NCI-H226 (cell line): ENCODE measurements around the gene TBX20.

Source experiments
- DNase-seq: peaks from one replicate; pipeline ENCODE4 v3.0.0-alpha.2; 2015

The TBX20 gene, protein sequence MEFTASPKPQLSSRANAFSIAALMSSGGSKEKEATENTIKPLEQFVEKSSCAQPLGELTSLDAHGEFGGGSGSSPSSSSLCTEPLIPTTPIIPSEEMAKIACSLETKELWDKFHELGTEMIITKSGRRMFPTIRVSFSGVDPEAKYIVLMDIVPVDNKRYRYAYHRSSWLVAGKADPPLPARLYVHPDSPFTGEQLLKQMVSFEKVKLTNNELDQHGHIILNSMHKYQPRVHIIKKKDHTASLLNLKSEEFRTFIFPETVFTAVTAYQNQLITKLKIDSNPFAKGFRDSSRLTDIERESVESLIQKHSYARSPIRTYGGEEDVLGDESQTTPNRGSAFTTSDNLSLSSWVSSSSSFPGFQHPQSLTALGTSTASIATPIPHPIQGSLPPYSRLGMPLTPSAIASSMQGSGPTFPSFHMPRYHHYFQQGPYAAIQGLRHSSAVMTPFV

GRCh38 chr7:35253710-35254495, at the start of gene TBX20:
Gene TBX20 (minus strand): TSS chr7:35254100. CDS start chr7:35253620, 480 bp downstream.
- DNase-seq: no peak

DNA sequence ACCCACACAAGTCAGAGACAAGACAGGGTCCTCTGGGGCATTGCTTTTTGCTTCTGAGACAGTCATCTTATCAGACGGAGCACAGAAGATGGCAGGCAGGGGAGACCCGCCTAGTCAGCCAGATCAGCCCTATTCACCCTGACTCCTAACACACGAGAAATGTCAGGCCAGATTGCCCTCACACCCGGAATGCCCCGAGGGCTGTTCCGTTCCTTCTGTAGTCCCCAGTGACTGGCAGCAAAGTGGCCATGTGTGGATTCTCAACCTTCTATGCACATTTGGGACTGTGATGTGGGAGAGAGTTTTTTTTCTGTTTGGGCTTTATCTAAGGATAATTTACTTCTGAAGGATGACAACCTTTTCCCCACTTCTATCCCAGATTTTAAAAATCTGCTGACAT, 35.5 kb upstream of the TBX20 start:
- no peak for DNase-seq

DNA sequence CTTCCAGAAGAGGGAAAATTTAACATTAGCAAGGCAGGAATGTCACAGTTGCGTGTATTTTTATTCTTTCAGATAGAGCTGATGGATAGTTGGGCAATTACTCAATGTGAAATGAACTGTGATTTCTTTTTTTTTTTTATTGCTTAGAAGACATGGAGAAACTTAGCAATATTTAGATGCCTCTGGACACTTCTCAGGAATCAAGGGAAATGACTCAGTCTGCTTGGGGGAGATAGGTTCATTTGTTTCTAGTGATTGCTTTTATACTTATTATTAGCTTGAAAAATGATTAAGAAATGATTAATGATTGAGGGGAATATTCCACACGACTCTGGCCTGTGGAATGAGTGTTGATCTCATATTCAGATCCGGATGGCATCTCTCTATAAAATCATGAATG, 33.1 kb upstream of the TBX20 start:
- DNase-seq: peak; percentile 64

DNA sequence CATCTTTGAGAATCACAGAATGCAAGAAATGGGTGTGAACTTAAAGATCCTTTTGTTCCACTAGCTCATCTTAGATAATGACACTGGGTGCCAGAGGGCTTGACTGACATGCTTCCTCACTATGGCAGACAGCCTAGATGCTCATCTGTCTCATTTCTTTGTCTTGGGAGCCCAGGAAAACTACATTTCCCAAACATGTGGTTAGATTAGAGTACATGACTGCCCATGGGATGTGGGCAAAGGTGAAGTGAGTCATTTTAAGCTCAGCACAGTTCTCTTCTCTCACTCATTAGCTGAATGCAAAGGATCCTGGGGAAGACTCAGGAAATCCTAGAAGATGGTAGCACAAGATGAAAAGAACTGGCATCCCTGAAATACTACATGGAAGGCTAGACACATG, 32.5 kb upstream of the TBX20 start:
- DNase-seq: peak; percentile 89

DNA sequence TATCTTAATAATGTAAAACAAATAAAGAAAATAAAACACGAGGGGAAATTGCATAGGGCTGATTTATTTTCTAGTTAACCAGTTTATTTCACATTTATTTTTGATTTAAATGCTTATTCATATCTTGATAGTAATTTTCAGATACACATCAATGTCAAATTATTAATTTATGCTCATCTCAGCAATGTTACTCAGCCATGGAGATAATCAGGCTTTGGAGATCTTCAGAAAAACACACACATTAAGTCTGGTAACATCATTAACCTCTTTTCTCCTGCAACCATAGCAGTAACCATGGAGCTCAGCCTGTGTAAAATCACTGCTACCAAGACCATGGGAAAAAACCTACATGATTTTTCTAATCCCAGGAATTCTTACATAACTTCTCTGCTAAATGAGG, 31.9 kb upstream of the TBX20 start:
- peak; percentile 24 for DNase-seq

GRCh38 chr7:35280902-35281301, 27.0 kb upstream of the TBX20 start:
- DNase-seq: no peak

GRCh38 chr7:35277359-35277758, 23.5 kb upstream of the TBX20 start:
- DNase-seq: no peak

DNA sequence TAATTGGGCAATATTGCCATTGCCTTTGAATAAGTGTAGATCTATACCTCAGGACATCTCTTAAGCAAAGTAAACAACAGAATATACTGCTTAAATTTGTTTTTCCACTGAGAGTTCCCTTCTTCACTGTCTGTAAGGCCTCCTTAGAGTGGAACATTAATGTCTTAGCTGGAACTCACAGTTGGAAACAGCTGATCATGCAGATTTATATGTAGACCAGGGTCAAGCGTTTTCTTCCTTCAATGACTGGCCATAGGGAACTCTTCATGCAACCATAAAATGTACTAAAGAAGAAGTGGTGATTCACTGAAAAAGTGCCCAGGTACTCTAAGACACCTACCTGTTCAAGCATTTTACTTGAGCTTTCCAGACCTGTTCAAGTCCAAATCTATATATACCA, 18.3 kb upstream of the TBX20 start:
- DNase-seq: no peak

DNA sequence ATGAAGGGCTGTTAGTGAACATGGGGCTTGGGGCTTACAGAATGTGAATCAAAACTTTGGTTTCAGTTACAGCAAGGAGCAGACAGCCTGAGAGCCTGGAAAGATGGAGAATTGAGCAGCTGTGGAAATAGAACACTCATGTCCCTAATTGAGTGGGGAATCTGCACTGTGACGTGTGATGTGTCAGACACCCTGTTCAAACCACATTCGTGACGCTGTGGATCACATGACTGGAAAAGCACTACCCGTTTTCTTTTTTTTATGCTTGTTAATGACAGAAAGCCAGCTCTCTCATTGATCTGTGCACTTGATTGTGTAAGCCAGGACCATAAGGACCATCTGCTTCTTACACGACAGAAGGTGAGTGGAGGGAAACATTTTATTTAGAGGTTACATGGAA, 15.1 kb upstream of the TBX20 start:
- DNase-seq: no peak

- no peak for DNase-seq
Observed at GRCh38 chr7:35267411-35267810, 13.5 kb upstream of the TBX20 start.

DNA sequence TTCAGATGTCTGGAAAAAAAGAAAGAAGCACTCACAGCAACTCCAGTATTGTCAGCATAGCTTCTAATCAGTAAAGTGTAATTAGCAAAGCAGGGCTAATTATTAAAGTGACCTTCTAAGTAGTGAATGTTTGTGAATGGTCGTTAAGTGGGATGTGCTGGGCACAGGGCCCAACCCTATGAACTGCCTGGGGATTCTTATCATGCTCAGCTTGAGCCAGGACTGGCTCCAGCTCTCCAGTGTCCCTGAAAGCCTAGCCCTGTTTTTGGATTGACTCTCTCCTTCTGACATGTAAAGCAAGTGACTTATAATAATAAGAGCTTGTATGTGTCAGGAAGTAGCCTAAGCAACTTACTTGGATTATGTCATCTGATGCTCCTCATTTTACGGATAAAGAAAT, 9.5 kb upstream of the TBX20 start:
- no peak for DNase-seq

DNA sequence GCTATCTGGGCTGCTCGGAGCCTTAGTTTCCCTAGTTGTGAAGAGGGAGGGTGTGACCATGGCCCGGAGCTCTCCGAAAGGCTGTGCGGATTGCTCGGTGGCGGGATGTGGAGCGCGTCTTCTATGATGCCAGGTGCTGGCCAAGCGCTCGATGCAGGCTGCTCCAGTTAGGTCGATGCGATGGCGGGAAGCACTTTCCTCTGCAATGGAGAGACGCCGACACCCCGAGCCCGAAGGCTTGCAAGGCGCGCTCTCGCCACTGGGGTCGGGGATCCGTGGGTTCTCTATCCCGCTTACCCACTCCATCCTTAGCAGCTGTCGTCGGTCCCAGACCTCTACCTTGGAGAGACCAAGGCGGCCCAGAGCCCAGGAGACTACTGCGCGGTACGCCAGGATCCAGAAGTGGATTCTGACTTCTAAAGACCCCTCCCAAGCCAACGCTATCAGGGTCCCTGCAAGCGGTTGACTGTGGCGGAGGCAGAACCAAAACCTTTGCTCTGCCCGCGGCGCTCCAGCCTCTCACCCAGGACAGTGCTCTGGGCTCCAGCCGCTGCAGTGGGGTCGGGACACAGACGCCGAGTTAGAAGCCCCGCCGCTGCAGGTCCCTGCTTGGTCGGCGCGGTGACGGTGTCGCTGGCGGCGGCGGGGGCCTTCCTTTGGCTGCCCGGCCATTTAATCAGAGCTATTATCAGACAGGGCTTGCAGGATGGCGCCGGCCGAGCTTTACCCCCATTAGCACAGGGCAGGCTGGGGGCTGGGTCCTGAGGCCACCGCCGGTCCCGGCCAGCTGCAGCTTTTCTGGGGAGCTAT, 7.8 kb upstream of the TBX20 start:
- DNase-seq: no peak

DNA sequence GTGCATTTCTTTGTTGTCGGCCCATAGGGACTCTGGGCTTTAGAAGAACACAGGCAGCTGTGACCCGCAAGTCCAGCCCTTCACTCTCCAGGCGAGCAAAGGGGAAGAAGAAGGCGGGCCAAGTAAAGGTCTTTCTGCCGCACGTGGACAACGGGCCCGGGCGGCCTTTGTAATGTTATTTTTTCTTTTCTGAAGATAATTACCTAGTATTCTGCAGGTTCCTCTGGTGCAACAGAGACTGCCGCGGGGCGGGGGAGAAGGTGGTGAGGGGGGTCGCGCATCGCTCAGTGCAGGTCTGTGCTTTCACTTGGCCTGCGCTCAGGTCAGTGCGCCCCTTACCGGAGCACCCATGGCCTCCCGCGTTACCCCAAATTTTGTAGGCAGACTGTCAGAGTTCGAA, 7.1 kb upstream of the TBX20 start:
- DNase-seq: no peak

- DNase-seq: no peak
Observed at GRCh38 chr7:35260246-35260645, 6.3 kb upstream of the TBX20 start.

DNA sequence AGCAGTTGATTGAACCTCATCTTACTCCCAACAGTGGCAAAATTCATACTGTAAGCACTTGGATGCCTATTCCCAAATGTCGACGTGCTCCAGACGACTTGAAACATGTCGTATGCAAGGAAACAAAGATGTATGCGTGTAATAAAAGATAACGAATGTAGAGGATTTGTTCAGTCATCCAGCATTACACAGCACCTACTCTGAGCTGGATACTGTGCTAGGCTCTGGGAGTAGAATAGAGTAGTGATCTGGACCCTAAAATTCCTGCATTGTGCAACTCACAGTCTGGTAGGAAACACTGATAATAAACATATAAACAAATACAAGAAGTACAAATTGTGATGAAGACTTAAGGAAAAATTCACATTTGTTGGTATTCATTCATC, 5.6 kb upstream of the TBX20 start:
- DNase-seq: no peak

DNA sequence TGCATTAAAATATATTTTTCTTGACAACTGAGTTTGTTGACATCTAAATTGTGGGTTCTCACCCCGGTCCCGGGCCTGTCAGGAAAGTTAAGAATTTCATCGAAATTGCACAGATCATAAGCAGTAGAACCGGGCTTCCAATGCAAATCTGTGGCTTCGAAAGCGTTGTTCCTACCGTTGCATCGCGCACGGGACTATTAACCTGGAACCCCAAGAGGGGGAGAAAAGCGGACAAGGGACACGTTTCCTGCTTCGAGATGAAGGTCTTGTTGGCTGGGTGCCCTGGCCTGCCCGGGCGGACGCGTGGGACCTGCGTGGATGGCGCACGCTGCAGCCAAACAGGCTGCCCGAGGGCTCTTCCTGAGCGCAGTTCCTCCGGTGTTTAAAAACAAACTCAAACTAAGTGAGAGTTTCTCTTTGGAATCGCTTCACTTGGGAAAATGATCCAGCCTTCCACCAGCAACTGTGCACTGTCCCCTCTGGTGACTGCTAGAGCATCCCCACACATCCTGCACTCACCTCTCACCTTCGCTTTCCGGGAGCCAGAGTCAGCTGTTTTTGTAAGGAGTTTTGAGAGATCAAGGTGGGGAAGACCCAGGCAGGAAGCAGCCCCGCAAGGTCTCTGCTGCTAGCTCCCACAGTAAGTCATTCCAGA, 5.1 kb upstream of the TBX20 start:
- no peak for DNase-seq

DNA sequence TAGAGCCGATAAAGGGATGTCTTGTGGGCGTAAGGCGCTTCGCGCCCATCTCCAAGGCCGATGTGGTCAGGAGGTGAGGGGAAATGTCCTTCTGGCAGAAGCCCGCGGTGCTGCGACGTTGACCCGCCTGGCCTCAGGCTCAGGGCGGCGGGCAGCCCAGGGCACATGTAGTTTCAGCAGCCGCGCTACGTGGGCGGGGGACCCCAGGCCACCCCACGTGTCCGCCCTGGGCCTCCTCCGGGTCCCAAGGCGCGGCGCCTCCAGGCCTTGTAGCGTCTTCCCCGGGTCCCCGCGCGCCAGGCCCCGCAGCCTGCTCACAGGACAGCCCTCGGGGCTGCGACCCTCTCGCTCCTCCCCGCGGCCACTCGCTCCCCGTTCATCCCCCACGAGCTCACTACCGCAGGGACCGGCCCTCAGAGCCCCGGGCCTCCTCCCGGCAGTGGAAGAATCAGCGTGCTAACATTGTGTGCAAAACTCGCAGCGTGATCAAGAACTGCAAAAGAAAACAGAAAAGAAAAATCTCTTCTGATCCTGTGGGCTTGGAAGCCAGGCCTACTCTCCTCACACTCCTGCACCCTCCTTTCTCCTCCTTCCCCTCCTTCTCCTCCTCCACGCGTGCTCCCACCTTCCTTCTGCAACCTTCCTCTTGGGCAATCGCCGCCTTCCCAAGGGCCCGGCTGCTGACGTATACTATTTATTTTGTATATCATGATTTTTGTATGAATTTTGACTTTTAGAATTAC, 4.4 kb upstream of the TBX20 start:
- DNase-seq: no peak

- no peak for DNase-seq
Observed at GRCh38 chr7:35257251-35258124, 3.6 kb upstream of the TBX20 start.

DNA sequence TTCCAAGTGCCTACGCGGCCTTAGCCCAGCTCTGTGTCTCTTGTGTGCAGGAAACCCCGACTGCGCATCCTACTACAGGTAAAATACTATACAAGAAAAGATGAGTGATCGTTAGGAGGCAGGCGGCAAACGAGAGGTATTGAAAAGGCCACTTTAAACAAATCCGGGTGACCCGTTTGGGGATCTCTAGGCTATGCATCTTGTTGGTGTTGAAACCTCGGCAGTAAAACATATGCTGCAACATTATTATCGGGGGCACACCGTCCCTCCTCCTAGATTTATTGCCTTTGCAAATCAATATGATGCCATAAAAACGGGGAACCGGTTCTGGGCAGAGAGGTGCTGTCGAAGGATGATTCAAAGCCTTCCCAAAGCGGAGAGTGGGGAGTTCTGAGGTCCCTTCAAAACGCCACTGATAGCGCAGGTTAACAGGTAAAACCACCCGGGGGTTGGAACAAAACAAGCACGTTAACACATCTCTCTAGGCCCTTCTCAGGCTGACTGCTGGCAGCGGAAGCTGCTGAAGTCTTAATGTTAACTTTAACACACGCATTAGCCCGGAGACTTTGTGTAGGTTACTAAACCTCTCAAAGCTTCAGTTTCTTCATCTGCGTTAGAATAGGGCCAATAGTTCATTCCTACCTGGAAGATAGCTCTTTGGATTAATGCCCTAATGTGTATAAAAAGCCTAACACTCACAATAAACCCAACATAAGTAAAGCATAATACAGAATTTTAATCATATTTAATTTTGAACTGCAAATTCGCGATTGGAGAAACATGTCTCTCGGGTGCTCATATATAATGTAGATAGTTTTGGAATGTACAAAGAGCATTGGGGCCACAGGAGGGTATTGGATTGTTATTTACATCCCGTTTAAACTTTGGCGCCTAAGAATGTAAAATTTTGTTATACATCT, 2.6 kb upstream of the TBX20 start:
- DNase-seq: no peak
